A673 (cell line): Measurements from ENCODE around the gene ERCC6L2. TPM values are rescaled to one million over a fixed set of nuclear protein-coding genes. Genes with fewer than 3 reads are reported as not detected.

Experiments used
- BruUV-seq: library from RNA; stranded (reverse); fragments of 400-500 nt; replicated peaks from 2 replicates; lab custom pipeline; 2021; lab: Mats Ljungman, UMichigan
- CTCF ChIA-PET: fragments of 300-600 bp; sonication (Branson Sonifier 250); formaldehyde crosslinking; loops from one replicate; lab custom pipeline; 2022; ENCODE audit warnings: antibody characterized with exemption; lab: Charles Lee
- POLR2A ChIA-PET: fragments of 300-600 bp; sonication (Branson Sonifier 250); formaldehyde crosslinking; loops from one replicate; lab custom pipeline; 2022; ENCODE audit warnings: antibody characterized with exemption; ENCODE audit not compliant: low non-redundant PET; lab: Charles Lee
- DNase-seq: peaks from one replicate; pipeline ENCODE4 v3.0.0-alpha.2; 2015; ENCODE audit warnings: low spot score
- H3K27ac ChIP-seq: fragments of 200-600 bp; sonication (generic); 2 replicates; pipeline ENCODE4 v1.5.1; 2016; ENCODE audit warnings: mixed run types, low read depth, mild to moderate bottlenecking, mixed read lengths, antibody characterized with exemption, low read length; ENCODE audit not compliant: poor library complexity, severe bottlenecking
- H3K27me3 ChIP-seq: fragments of 200-600 bp; sonication (generic); replicated peaks from 2 replicates; pipeline ENCODE4 v1.6.1; 2017; ENCODE audit warnings: mixed run types, low read depth, mild to moderate bottlenecking, mixed read lengths, antibody characterized with exemption, low read length; ENCODE audit not compliant: insufficient read depth, poor library complexity
- H3K36me3 ChIP-seq: fragments of 200-600 bp; sonication (generic); 2 replicates; pipeline ENCODE4 v1.6.1; 2016; ENCODE audit warnings: mixed run types, mild to moderate bottlenecking, mixed read lengths, antibody characterized with exemption, low read length; ENCODE audit not compliant: insufficient read depth, poor library complexity, severe bottlenecking
- H3K4me1 ChIP-seq: fragments of 200-600 bp; sonication (generic); 2 replicates; pipeline ENCODE4 v1.6.1; 2017; ENCODE audit warnings: mixed run types, mild to moderate bottlenecking, mixed read lengths, antibody characterized with exemption, low read length; ENCODE audit not compliant: insufficient read depth, poor library complexity, severe bottlenecking
- H3K4me3 ChIP-seq: fragments of 200-600 bp; sonication (generic); 2 replicates; pipeline ENCODE4 v1.5.1; 2016; ENCODE audit warnings: low read depth, mixed run types, mild to moderate bottlenecking, mixed read lengths, low read length; ENCODE audit not compliant: poor library complexity, severe bottlenecking
- H3K9me3 ChIP-seq: fragments of 200-600 bp; sonication (generic); 2 replicates; pipeline ENCODE4 v1.6.1; 2016; ENCODE audit warnings: mixed run types, low read depth, mild to moderate bottlenecking, mixed read lengths, antibody characterized with exemption, low read length; ENCODE audit not compliant: poor library complexity, severe bottlenecking
- EZH2 ChIP-seq: fragments of 200-600 bp; sonication (generic); IDR thresholded peaks from 2 replicates; pipeline ENCODE4 v1.6.1; 2017; ENCODE audit warnings: borderline replicate concordance, low read depth, mild to moderate bottlenecking, mixed read lengths, antibody characterized with exemption, low read length; ENCODE audit not compliant: poor library complexity, severe bottlenecking
- intact Hi-C: fragments of 100-400 bp; cut with micrococcal nuclease; formaldehyde crosslinking; loops from one replicate; pipeline ENCODE4 v1.10.0; 2022; ENCODE audit not compliant: unreplicated experiment
- total RNA-seq: library from RNA; stranded (reverse); gene quantifications from 2 replicates; pipeline ENCODE4 v1.2.3, GENCODE V29; 2021
- TF ChIP-seq, protein P1 (sequence below): fragments of 300-800, 200-600 bp; sonication (generic); conservative IDR thresholded peaks from 2 replicates; pipeline ENCODE4 v1.5.1; 2017; ENCODE audit warnings: low read depth, mild to moderate bottlenecking, antibody characterized with exemption, low read length, moderate library complexity, mixed read lengths

Gene ERCC6L2
- total RNA-seq, 1 experiment from 2014 or later, result 51.2 TPM

DNA sequence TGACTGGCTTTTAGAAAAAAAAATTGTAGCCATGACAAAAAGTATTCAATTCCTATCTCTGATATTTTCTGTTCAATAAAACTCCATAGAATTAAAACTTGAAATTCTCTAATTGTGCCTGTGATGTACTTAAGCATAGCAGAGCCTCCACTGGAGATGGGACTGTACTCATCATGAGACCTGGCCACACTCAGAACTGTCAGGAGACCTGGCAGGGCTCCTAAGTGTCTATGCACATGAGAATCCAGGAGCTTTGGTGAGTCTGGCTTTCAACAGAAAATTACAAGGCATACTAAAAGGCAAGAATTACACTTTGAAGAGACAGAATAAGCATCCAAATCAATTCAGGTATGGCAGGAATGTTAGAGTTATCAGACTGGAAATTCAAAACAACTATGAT is 26.7 kb upstream of the ERCC6L2 start:
- CTCF ChIA-PET, result no interaction called here
- intact Hi-C loops, result no loop called here
- no peak for TF ChIP-seq EZH2
- TF ChIP-seq, protein P1, sequence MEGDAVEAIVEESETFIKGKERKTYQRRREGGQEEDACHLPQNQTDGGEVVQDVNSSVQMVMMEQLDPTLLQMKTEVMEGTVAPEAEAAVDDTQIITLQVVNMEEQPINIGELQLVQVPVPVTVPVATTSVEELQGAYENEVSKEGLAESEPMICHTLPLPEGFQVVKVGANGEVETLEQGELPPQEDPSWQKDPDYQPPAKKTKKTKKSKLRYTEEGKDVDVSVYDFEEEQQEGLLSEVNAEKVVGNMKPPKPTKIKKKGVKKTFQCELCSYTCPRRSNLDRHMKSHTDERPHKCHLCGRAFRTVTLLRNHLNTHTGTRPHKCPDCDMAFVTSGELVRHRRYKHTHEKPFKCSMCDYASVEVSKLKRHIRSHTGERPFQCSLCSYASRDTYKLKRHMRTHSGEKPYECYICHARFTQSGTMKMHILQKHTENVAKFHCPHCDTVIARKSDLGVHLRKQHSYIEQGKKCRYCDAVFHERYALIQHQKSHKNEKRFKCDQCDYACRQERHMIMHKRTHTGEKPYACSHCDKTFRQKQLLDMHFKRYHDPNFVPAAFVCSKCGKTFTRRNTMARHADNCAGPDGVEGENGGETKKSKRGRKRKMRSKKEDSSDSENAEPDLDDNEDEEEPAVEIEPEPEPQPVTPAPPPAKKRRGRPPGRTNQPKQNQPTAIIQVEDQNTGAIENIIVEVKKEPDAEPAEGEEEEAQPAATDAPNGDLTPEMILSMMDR, result no peak

DNA sequence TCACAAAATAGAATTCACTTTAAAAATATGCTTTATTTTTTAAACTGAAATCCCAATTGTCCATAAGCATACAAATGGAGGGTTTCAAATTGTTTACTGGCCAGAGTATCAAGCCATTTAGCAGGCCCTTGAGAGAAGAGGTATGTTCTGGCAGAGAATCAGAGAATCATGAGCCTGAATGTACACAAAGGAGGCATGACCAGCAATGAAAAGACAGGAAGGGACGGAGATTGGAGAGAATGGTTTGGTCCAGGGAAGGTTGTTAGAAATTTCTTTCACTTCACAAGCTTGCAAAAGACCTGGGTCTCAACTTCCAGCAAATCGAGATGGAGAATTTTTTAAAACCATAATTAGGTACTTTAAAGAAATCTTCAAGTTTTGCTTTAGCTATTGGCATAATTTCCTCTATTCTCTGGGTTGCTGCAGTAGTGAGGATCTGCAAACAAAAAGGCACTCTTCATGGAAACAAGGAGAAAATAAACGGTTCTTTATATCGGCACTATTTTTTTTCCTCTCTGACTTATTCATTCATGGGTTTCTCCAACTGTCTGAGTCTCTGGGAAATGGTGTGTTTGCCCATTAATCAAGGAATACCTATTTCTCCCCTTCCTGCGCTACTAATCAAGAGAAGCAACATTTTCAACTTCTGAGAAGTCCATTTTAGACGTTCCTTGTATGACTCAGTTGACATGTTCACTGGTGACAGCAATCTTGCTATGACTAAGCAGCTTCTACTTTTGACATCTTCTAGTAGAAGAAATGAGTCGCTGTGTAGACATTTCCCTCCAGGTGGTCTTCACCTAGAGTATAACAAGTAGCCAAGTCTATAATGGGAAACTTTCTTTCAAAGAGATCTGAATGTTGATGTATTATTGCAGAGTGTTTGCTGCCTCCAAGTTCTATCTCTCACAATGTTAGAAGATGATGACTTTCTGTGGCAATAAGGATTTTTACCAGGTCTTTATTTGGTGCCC is 23.1 kb upstream of the ERCC6L2 start:
- Histone ChIP-seq H3K4me1 (peaks cover 34% of the 10 kb centered on the region), H3K27ac (no peak overlapping the region), H3K9me3 (no peaks in the 10 kb centered on the region), H3K36me3 (no peaks in the 10 kb centered on the region), H3K27me3 (no peaks in the 10 kb centered on the region), H3K4me3 (no peak overlapping the region)
- no peak for DNase-seq
- ChIA-PET POLR2A (no interaction called here), CTCF (no interaction called here)
- TF ChIP-seq EZH2, result no peak
- TF ChIP-seq, protein P1, result no peak
- intact Hi-C loops, result no loop called here
- BruUV-seq, result no TSS peak

More for the DNA sequence above, 26.7 kb upstream of the ERCC6L2 start:
- Histone ChIP-seq H3K4me1 (peaks cover 6% of the 10 kb centered on the region), H3K27me3 (no peaks in the 10 kb centered on the region), H3K4me3 (no peak overlapping the region), H3K27ac (no peak overlapping the region), H3K9me3 (no peaks in the 10 kb centered on the region), H3K36me3 (no peaks in the 10 kb centered on the region)
- no peak for DNase-seq
- no TSS peak for BruUV-seq
- POLR2A ChIA-PET, result interaction anchor here (0.6 kb wide), 1 partner anchor 89 kb away, joined by 3 read pairs; no protein-coding TSS in a partner anchor

DNA sequence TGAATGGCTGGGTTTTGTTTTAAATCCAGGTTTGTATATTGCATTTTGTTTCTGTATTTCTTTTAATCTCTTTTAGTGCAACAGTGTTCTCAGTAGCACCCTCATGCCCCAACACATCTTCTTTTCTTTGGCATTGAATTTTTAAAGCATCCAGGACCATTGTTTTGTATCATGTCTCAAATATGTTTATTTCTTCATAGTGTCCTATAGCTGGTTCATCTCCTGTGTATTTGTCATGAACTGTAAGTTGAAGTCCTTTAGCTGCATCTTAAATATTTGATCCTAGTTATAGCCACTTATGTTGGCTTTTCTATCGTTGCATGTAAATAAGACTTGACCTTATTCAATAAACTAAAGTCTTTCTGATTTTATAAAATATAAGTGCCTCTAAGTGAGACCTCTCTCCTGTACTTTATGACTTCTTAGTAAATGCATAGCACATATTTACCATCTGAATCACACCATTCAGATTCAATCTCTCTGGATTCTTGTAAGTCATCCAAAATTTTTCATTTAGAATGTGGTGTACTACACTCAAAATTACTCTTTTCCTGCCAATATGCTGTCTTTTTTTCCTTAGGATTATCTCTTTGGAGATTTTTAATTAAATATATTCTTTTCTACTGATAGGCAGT is 21.0 kb upstream of the ERCC6L2 start:
- H3K27me3 ChIP-seq, result no peaks in the 10 kb centered on the region
- ChIA-PET CTCF (no interaction called here), POLR2A (no interaction called here)
- H3K27ac ChIP-seq, result no peak overlapping the region
- DNase-seq, result peak; percentile 59
- no peak for TF ChIP-seq EZH2
- TF ChIP-seq, protein P1, result no peak
- H3K4me3 ChIP-seq, result no peak overlapping the region
- no peaks in the 10 kb centered on the region for H3K9me3 ChIP-seq
- intact Hi-C loops, result no loop called here
- H3K36me3 ChIP-seq, result no peaks in the 10 kb centered on the region
- H3K4me1 ChIP-seq, result peaks cover 43% of the 10 kb centered on the region
- no TSS peak for BruUV-seq
